MM.1S (cell line): ENCODE data around the gene GSG1.

Source experiments
- EZH2 ChIP-seq: fragments of 300-600 bp; sonication (generic); optimal IDR thresholded peaks from 2 replicates; pipeline ENCODE3; 2017; ENCODE audit warnings: low read depth, mild to moderate bottlenecking, antibody characterized with exemption, low read length, mixed read lengths
- TF ChIP-seq, protein P1 (sequence below): fragments of 300-600 bp; sonication (generic); IDR thresholded peaks from 2 replicates; pipeline ENCODE4 v1.5.1; 2016; ENCODE audit warnings: antibody characterized with exemption, low read length, mixed read lengths

- TF ChIP-seq, protein P1, sequence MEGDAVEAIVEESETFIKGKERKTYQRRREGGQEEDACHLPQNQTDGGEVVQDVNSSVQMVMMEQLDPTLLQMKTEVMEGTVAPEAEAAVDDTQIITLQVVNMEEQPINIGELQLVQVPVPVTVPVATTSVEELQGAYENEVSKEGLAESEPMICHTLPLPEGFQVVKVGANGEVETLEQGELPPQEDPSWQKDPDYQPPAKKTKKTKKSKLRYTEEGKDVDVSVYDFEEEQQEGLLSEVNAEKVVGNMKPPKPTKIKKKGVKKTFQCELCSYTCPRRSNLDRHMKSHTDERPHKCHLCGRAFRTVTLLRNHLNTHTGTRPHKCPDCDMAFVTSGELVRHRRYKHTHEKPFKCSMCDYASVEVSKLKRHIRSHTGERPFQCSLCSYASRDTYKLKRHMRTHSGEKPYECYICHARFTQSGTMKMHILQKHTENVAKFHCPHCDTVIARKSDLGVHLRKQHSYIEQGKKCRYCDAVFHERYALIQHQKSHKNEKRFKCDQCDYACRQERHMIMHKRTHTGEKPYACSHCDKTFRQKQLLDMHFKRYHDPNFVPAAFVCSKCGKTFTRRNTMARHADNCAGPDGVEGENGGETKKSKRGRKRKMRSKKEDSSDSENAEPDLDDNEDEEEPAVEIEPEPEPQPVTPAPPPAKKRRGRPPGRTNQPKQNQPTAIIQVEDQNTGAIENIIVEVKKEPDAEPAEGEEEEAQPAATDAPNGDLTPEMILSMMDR: no peak
- TF ChIP-seq EZH2: no peak
Measured at GRCh38 chr12:13148485-13148847, 45.0 kb upstream of the GSG1 start.
